ENCODE data around the gene CEP104.

CEP104 gene

DNA sequence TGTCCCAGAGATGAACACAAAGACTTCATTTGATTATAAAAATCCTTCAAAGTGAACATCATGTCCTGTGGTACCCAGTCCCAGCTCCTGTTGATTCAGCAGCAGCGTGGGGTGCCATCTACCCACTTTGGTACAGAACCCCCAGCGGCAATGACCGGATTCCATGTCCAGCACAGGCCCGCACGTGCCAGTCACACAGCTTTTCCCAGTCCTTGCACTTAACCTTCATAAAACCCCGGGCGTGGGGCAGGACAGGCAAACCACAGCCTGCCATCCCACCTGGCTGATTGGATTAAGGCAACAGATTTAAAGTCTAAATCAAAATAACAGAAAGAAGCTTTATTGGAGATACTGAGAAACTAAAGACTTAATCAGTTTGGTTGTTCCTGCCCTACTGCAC, 15.5 kb downstream of the CEP104 start:
- TF ChIP-seq, protein P1, sequence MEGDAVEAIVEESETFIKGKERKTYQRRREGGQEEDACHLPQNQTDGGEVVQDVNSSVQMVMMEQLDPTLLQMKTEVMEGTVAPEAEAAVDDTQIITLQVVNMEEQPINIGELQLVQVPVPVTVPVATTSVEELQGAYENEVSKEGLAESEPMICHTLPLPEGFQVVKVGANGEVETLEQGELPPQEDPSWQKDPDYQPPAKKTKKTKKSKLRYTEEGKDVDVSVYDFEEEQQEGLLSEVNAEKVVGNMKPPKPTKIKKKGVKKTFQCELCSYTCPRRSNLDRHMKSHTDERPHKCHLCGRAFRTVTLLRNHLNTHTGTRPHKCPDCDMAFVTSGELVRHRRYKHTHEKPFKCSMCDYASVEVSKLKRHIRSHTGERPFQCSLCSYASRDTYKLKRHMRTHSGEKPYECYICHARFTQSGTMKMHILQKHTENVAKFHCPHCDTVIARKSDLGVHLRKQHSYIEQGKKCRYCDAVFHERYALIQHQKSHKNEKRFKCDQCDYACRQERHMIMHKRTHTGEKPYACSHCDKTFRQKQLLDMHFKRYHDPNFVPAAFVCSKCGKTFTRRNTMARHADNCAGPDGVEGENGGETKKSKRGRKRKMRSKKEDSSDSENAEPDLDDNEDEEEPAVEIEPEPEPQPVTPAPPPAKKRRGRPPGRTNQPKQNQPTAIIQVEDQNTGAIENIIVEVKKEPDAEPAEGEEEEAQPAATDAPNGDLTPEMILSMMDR (IDR thresholded peaks at IDR 0.05; ENCODE audit: insufficient read depth, low read length, missing control alignments), result no peak
- ChIA-PET POLR2A (no interaction called here), CTCF (no interaction called here)
- no peak overlapping the region for H3K4me3 ChIP-seq (ENCODE audit: low read depth, low read length)
- DNase-seq (ENCODE audit: low read depth, low spot score), result no peak

DNA sequence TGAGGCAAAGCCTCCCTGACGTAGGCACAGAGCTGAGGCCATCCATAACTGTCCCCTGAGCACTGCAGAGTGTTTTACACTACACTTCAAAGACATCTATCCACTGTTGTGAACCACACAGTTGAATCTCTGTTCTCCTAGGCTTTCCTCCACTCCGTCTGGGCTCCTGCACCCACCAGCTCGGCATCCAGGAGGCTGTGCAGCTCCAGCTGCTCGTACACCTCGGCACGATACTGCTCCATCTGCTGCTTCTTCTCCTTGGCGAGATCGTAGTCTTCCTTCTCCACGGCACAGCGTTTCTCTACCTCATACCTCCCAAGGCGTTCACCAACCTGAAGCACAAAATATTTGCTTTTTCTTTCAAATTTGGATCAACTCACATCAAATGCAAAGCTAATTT, 18.2 kb downstream of the CEP104 start:
- no peak overlapping the region for H3K4me3 ChIP-seq (ENCODE audit: low read depth, low read length)
- no peak for DNase-seq (ENCODE audit: low read depth, low spot score)
- ChIA-PET CTCF (no interaction called here), POLR2A (no interaction called here)
- TF ChIP-seq, protein P1 (IDR thresholded peaks at IDR 0.05; ENCODE audit: insufficient read depth, low read length, missing control alignments), result no peak

DNA sequence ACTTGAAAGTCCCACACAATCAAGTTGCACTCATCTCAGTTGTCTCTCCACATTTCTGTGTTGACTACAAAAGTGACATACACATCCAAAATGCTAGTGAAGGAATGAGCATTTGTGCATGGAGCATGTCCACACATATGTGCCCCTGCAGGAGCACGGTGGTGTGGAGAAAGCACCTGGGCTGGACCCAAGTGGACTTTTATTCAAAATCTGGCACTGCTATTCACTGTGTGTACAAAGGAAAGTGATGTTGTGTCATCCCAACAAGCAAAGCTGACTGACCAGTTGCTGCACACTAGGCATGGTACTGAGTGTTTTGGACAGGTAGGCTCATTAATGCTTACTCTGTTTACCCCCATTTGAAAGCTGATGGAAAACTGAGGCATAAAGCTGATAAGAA, 19.3 kb downstream of the CEP104 start:
- TF ChIP-seq, protein P1 (IDR thresholded peaks at IDR 0.05; ENCODE audit: insufficient read depth, low read length, missing control alignments), result no peak
- CTCF ChIA-PET, result no interaction called here

DNA sequence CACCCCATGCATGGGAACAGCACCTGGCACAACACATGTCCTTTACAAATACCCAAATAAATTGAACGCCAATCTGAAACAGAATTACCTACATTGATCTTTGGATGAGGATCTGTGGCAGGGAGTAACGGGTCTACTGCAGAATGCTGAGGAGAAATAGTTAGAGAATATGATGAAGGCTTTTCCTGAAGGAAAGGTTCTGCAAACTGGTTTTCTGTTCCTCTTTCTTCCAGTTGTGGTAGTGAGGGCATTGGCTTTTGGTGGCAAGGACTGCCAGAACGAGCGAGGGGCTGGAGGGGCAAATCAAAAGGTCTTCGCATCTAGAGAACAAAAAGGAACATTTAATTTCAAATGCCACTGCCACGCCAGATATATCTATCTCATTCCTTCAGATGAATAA, 19.8 kb downstream of the CEP104 start:
- POLR2A ChIA-PET, result no interaction called here
- TF ChIP-seq, protein P1 (IDR thresholded peaks at IDR 0.05; ENCODE audit: insufficient read depth, low read length, missing control alignments), result no peak
- no peak overlapping the region for H3K4me3 ChIP-seq (ENCODE audit: low read depth, low read length)
- CTCF ChIA-PET, result no interaction called here
- no peak for DNase-seq (ENCODE audit: low read depth, low spot score)

More for the DNA sequence above, 19.3 kb downstream of the CEP104 start:
- POLR2A ChIA-PET, result no interaction called here
- H3K4me3 ChIP-seq (ENCODE audit: low read depth, low read length), result no peak overlapping the region
- DNase-seq (ENCODE audit: low read depth, low spot score), result no peak

DNA sequence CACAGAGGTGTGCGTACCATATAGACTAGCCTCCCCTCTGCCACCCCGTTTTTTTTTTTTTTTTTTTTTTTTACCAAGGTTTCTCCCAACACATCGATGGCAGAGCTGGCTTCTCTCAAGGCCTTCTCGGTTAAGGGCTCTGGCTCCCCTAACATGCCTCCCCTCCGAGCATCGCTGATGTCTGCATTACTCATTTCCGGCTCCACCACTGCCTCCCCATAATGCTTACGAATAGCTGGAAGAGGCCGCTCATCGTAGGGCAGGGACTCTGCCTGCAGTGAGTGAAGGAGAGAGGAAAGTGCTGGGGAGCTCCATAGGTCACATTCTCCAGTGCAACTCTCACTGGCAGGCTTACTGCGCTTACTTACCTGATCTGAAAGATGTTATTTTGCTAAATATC, 20.6 kb downstream of the CEP104 start:
- ChIA-PET POLR2A (no interaction called here), CTCF (no interaction called here)
- no peak for DNase-seq (ENCODE audit: low read depth, low spot score)
- no peak overlapping the region for H3K4me3 ChIP-seq (ENCODE audit: low read depth, low read length)
- TF ChIP-seq, protein P1 (IDR thresholded peaks at IDR 0.05; ENCODE audit: insufficient read depth, low read length, missing control alignments), result no peak

DNA sequence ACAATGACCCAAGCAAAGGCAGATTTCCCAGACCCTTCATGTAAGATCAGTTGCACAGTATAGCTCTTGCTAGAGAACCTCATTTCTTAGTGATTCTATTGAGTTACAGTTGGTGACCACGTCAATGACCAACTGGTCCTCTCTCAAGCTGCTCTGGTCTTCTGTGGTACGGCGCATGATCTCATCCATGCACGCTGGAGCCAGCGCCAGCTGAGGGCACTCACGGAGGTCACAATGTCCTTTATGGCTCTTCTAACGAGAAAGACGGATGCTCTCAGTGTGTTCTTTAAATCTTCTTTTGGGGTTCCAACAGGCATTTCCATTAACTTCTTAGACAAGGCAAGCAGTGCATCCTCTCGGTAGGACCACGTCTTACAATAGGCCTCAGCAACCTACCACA, 22.3 kb downstream of the CEP104 start:
- H3K4me3 ChIP-seq (ENCODE audit: low read depth, low read length), result no peak overlapping the region
- TF ChIP-seq, protein P1 (IDR thresholded peaks at IDR 0.05; ENCODE audit: insufficient read depth, low read length, missing control alignments), result no peak
- ChIA-PET POLR2A (no interaction called here), CTCF (no interaction called here)
- DNase-seq (ENCODE audit: low read depth, low spot score), result no peak

Data from AG04449 (cell line).